HepG2 (cell line): ENCODE data around the gene ZNF148. TPM values are rescaled to one million over a fixed set of nuclear protein-coding genes. Genes with fewer than 3 reads are reported as not detected.

Experiments used
- BRD4 ChIP-seq: sonication (generic); formaldehyde crosslinking; IDR thresholded peaks from 2 replicates; pipeline ENCODE4 v1.4.0; 2020; ENCODE audit warnings: missing genetic modification reagents
- NFAT5 ChIP-seq: sonication (generic); formaldehyde crosslinking; IDR thresholded peaks from 2 replicates; pipeline ENCODE4 v1.4.0; 2020; ENCODE audit warnings: missing genetic modification reagents
- NFIB ChIP-seq: sonication (generic); formaldehyde crosslinking; IDR thresholded peaks from 2 replicates; pipeline ENCODE4 v1.9.0; 2021; ENCODE audit warnings: missing genetic modification reagents, mild to moderate bottlenecking, borderline replicate concordance
- NFYC ChIP-seq: IDR thresholded peaks from 2 replicates; pipeline ENCODE4 v1.6.1; 2016; ENCODE audit warnings: missing genetic modification reagents, missing compliant biosample characterization
- RCOR2 ChIP-seq: IDR thresholded peaks from 2 replicates; pipeline ENCODE4 v1.6.1; 2016; ENCODE audit warnings: missing biosample characterization, missing genetic modification reagents
- SNRNP70 ChIP-seq: fragments of 200-400 bp; formaldehyde crosslinking; IDR thresholded peaks from 2 replicates; pipeline ENCODE4 v1.6.1; 2017; ENCODE audit warnings: mild to moderate bottlenecking, low read depth, low read length, moderate library complexity
- THAP7 ChIP-seq: sonication (generic); formaldehyde crosslinking; IDR thresholded peaks from 2 replicates; pipeline ENCODE4 v1.8.1; 2023; ENCODE audit warnings: mild to moderate bottlenecking, missing genetic modification reagents
- XBP1 ChIP-seq: sonication (generic); formaldehyde crosslinking; IDR thresholded peaks from 2 replicates; pipeline ENCODE4 v1.5.0; 2020; ENCODE audit warnings: missing genetic modification reagents
- ZNF33A ChIP-seq: sonication (generic); formaldehyde crosslinking; IDR thresholded peaks from 2 replicates; pipeline ENCODE4 v1.5.1; 2020; ENCODE audit warnings: missing genetic modification reagents, mild to moderate bottlenecking, moderate library complexity, borderline replicate concordance
- ZNF776 ChIP-seq: sonication (generic); formaldehyde crosslinking; IDR thresholded peaks from 2 replicates; pipeline ENCODE4 v1.4.0; 2020; ENCODE audit warnings: mild to moderate bottlenecking, missing genetic modification reagents
- polyA plus RNA-seq, 8 experiments: library from polyadenylated mRNA; depleted of rRNA in 3 of 8; stranded (reverse) in 7 of 8; unstranded in 1 of 8; fragments of >200 nt; fragmentation: Illumina TruSeq in 4 of 8; extraction: Trizol in 4 of 8; gene quantifications; 2 replicates each; pipeline versions ENCODE4 v1.2.1 to v1.2.3, GENCODE V29; 2011 to 2016; ENCODE audit warnings: low read depth in 4 of 8, missing spikeins in 1 of 8, mixed read lengths in 1 of 8; ENCODE audit not compliant: insufficient read depth in 1 of 8
- total RNA-seq, 5 experiments: library from RNA; depleted of rRNA; stranded (reverse); fragments of >200 nt; fragmentation: Illumina TruSeq; extraction: Trizol; gene quantifications; 2 replicates each; pipeline ENCODE4 v1.2.3, GENCODE V29; 2016; ENCODE audit warnings: low read depth in 1 of 5
- TF ChIP-seq, protein P1 (sequence below): sonication (generic); formaldehyde crosslinking; IDR thresholded peaks from 2 replicates; pipeline ENCODE4 v1.4.0; 2020; ENCODE audit warnings: mild to moderate bottlenecking, missing genetic modification reagents
- TF ChIP-seq, protein P2 (sequence below): sonication (generic); formaldehyde crosslinking; IDR thresholded peaks from 2 replicates; pipeline ENCODE4 v1.5.1; 2020; ENCODE audit warnings: mild to moderate bottlenecking, missing genetic modification reagents

Gene ZNF148
- total and polyA plus RNA-seq, 2 of the 13 experiments (the other 11 are each of a cell fraction or from before 2014, with no cell fraction given), result 10.6 to 36.1 TPM

GRCh38 chr3:125374501-125374995 is 577 bp downstream of the ZNF148 start (continued):
- TF ChIP-seq, protein P1, sequence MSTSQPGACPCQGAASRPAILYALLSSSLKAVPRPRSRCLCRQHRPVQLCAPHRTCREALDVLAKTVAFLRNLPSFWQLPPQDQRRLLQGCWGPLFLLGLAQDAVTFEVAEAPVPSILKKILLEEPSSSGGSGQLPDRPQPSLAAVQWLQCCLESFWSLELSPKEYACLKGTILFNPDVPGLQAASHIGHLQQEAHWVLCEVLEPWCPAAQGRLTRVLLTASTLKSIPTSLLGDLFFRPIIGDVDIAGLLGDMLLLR (CRISPR knock-in tag), result peak; percentile 42; the same call in 1 of the 2 replicates
- TF ChIP-seq NFAT5 (CRISPR knock-in tag) (no peak), NFIB (CRISPR knock-in tag) (no peak), THAP7 (CRISPR knock-in tag) (no peak), NFYC (CRISPR knock-in tag) (no peak), RCOR2 (no peak), ZNF33A (CRISPR knock-in tag) (no peak), SNRNP70 (no peak), ZNF776 (CRISPR knock-in tag) (0 out of 2 replicates have a peak, but pooled peaks have one; percentile 10), BRD4 (CRISPR knock-in tag) (no peak), XBP1 (CRISPR knock-in tag) (no peak)
- TF ChIP-seq, protein P2, sequence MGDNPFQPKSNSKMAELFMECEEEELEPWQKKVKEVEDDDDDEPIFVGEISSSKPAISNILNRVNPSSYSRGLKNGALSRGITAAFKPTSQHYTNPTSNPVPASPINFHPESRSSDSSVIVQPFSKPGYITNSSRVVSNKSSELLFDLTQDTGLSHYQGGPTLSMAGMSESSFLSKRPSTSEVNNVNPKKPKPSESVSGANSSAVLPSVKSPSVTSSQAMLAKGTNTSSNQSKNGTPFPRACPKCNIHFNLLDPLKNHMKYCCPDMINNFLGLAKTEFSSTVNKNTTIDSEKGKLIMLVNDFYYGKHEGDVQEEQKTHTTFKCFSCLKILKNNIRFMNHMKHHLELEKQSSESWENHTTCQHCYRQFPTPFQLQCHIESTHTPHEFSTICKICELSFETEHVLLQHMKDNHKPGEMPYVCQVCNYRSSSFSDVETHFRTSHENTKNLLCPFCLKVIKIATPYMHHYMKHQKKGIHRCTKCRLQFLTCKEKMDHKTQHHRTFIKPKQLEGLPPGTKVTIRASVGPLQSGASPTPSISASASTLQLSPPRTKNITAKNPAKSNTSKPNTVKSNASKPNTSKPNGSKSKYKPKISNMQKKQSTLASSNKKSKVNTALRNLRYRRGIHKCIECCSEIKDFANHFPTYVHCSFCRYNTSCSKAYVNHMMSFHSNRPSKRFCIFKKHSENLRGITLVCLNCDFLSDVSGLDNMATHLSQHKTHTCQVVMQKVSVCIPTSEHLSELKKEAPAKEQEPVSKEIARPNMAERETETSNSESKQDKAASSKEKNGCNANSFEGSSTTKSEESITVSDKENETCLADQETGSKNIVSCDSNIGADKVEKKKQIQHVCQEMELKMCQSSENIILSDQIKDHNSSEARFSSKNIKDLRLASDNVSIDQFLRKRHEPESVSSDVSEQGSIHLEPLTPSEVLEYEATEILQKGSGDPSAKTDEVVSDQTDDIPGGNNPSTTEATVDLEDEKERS (CRISPR knock-in tag), result no peak
